A549 (cell line): Measurements from ENCODE around the gene ZIM2. TPM values are rescaled to one million over a fixed set of nuclear protein-coding genes. Genes with fewer than 3 reads are reported as not detected.

Experiments
- ATAC-seq, 2 experiments: fragments of 200-7000 bp in 1 of 2; fragments of >200 bp in 1 of 2; cut with Nextera tagmentation in 1 of 2; cut with Tn5 transposase in 1 of 2; 3 replicates each; pipeline versions ENCODE4 v1.8.0 to v1.9.1; 2018 to 2020; ENCODE audit warnings: mild to moderate bottlenecking in 1 of 2, moderate library complexity in 1 of 2
- CTCF ChIA-PET: fragments of 300-600 bp; sonication (Branson Sonifier 250); formaldehyde crosslinking; extraction: SDS; loops from one replicate; lab custom pipeline; 2021; ENCODE audit warnings: antibody characterized with exemption, inconsistent platforms; lab: Yijun Ruan, JAX
- POLR2A ChIA-PET: fragments of 350-600 bp; formaldehyde crosslinking; extraction: SDS; loops from one replicate; lab custom pipeline; 2021; ENCODE audit warnings: antibody characterized with exemption, inconsistent platforms; lab: Yijun Ruan, JAX
- DNase-seq, 2 experiments: peaks; one replicate each; pipeline versions ENCODE4 v3.0.0 to v3.0.0-alpha.2; 2011 to 2016; ENCODE audit warnings: low read depth in 1 of 2, low spot score in 1 of 2
- FAIRE-seq: peaks from 2 replicates; lab custom pipeline; 2011; peaks lifted over from hg19 to GRCh38; lab: Jason Lieb, UNC
- H3K27ac ChIP-seq, 2 experiments: fragments of >200 bp; sonication (Bioruptor Twin); formaldehyde crosslinking; 3 replicates each; pipeline ENCODE4 v1.5.1; 2016 to 2017
- H3K4me1 ChIP-seq: fragments of >200 bp; sonication (Bioruptor Twin); formaldehyde crosslinking; 3 replicates; pipeline ENCODE4 v1.6.1; 2016
- H3K4me2 ChIP-seq: fragments of >200 bp; sonication (Bioruptor Twin); formaldehyde crosslinking; 3 replicates; pipeline ENCODE4 v1.6.1; 2016
- H3K4me3 ChIP-seq: fragments of >200 bp; sonication (Bioruptor Twin); formaldehyde crosslinking; 3 replicates; pipeline ENCODE4 v1.5.1; 2016
- H3K9me3 ChIP-seq: fragments of >200 bp; sonication (Bioruptor Twin); formaldehyde crosslinking; 3 replicates; pipeline ENCODE4 v1.6.1; 2016
- CEBPB ChIP-seq, 2 experiments: fragments of >200 bp in 1 of 2; sonication (Bioruptor Twin) in 1 of 2; formaldehyde crosslinking in 1 of 2; IDR thresholded peaks; 2 replicates each; pipeline ENCODE4 v1.6.1; 2012 to 2016
- CHD2 ChIP-seq: fragments of 150-350 bp; IDR thresholded peaks from 2 replicates; pipeline ENCODE4 v1.6.1; 2014; ENCODE audit warnings: low read length; ENCODE audit not compliant: partially characterized antibody
- CTCF ChIP-seq: fragments of >200 bp; sonication (Bioruptor Twin); formaldehyde crosslinking; IDR thresholded peaks from 3 replicates; pipeline ENCODE4 v1.5.1; 2016
- EHMT2 ChIP-seq: fragments of 200-600 bp; sonication (generic); IDR thresholded peaks from 2 replicates; pipeline ENCODE4 v1.6.1; 2016; ENCODE audit warnings: antibody characterized with exemption, low read depth, mild to moderate bottlenecking, moderate library complexity
- EP300 ChIP-seq, 2 experiments: fragments of >200 bp; sonication (Bioruptor Twin); formaldehyde crosslinking; IDR thresholded peaks; 2 replicates in 1 of 2; 3 replicates in 1 of 2; pipeline ENCODE4 v1.6.1; 2016 to 2017
- ESRRA ChIP-seq: fragments of 150-350 bp; IDR thresholded peaks from 2 replicates; pipeline ENCODE4 v1.6.1; 2014; ENCODE audit warnings: mild to moderate bottlenecking, low read length, borderline replicate concordance
- FOSB ChIP-seq: fragments of 250-450 bp; sonication (Bioruptor Pico); IDR thresholded peaks from 2 replicates; pipeline ENCODE4 v1.5.0; 2020; ENCODE audit warnings: mild to moderate bottlenecking, moderate library complexity
- FOSL2 ChIP-seq, 2 experiments: fragments of 450-650 bp in 1 of 2; fragments of >200 bp in 1 of 2; sonication (Bioruptor Twin) in 1 of 2; formaldehyde crosslinking; IDR thresholded peaks; 2 replicates each; pipeline versions ENCODE4 v1.5.0 to v1.6.1; 2016 to 2020; ENCODE audit warnings: mild to moderate bottlenecking in 1 of 2, moderate library complexity in 1 of 2
- HDAC2 ChIP-seq: fragments of 200-600 bp; sonication (generic); IDR thresholded peaks from 2 replicates; pipeline ENCODE4 v1.6.1; 2016
- HOXB5 ChIP-seq: fragments of 250-450 bp; sonication (Bioruptor Pico); IDR thresholded peaks from 2 replicates; pipeline ENCODE4 v1.5.0; 2020; ENCODE audit warnings: mild to moderate bottlenecking, moderate library complexity
- JUN ChIP-seq, 2 experiments: fragments of >200 bp; sonication (Bioruptor Twin); formaldehyde crosslinking; IDR thresholded peaks; 2 replicates in 1 of 2; 3 replicates in 1 of 2; pipeline ENCODE4 v1.6.1; 2016 to 2017
- KDM1A ChIP-seq: fragments of 200-600 bp; sonication (generic); IDR thresholded peaks from 2 replicates; pipeline ENCODE4 v1.6.1; 2016; ENCODE audit warnings: low read depth, mild to moderate bottlenecking
- MAFK ChIP-seq: fragments of 450-650 bp; IDR thresholded peaks from 2 replicates; pipeline ENCODE4 v1.6.1; 2014; ENCODE audit not compliant: partially characterized antibody
- MAZ ChIP-seq: fragments of 150-350 bp; IDR thresholded peaks from 2 replicates; pipeline ENCODE4 v1.6.1; 2014; ENCODE audit warnings: antibody characterized with exemption, low read depth, low read length, borderline replicate concordance
- POLR2AphosphoS2 ChIP-seq: conservative IDR thresholded peaks from 2 replicates; pipeline ENCODE4 v1.6.1; 2012; ENCODE audit warnings: low read length, improper control_type of control experiment, inconsistent platforms
- RARB ChIP-seq: fragments of 250-450 bp; sonication (Bioruptor Pico); IDR thresholded peaks from 2 replicates; pipeline ENCODE4 v1.8.0; 2021; ENCODE audit warnings: mild to moderate bottlenecking, moderate library complexity
- RCOR1 ChIP-seq: fragments of 150-350 bp; IDR thresholded peaks from 2 replicates; pipeline ENCODE4 v1.6.1; 2014; ENCODE audit warnings: antibody characterized with exemption, low read length, low read depth
- SREBF2 ChIP-seq: fragments of 450-650 bp; IDR thresholded peaks from 2 replicates; pipeline ENCODE4 v1.6.1; 2014; ENCODE audit warnings: mild to moderate bottlenecking, moderate library complexity
- TP53 ChIP-seq: fragments of 250-450 bp; sonication (Bioruptor Pico); IDR thresholded peaks from 2 replicates; pipeline ENCODE4 v1.5.0; 2021; ENCODE audit warnings: mild to moderate bottlenecking, moderate library complexity
- ZC3H11A ChIP-seq: fragments of 450-650 bp; IDR thresholded peaks from 2 replicates; pipeline ENCODE4 v1.6.1; 2014; ENCODE audit warnings: antibody characterized with exemption, mild to moderate bottlenecking
- ZFP36 ChIP-seq: fragments of 450-650 bp; IDR thresholded peaks from 2 replicates; pipeline ENCODE4 v1.6.1; 2014; ENCODE audit warnings: borderline replicate concordance; ENCODE audit not compliant: partially characterized antibody
- ZNF302 ChIP-seq: fragments of 250-450 bp; sonication (Bioruptor Pico); IDR thresholded peaks from 2 replicates; pipeline ENCODE4 v1.9.0; 2021; ENCODE audit warnings: inconsistent platforms, mild to moderate bottlenecking, moderate library complexity
- ZSCAN20 ChIP-seq: fragments of 250-450 bp; sonication (Bioruptor Pico); IDR thresholded peaks from 2 replicates; pipeline ENCODE4 v1.8.0; 2022; ENCODE audit warnings: mild to moderate bottlenecking, moderate library complexity
- WGBS: methylation state at CpG from one replicate; pipeline ENCODE4 v1.1.6; 2017; ENCODE audit errors: missing lambda C conversion rate; 5-methylcytosine and 5-hydroxymethylcytosine counted together
- polyA plus RNA-seq, 4 experiments: library from polyadenylated mRNA; depleted of rRNA in 3 of 4; stranded (reverse); fragments of >200 nt; fragmentation: RNase III in 1 of 4; extraction: RNeasy Plus Mini Kit Qiagen cat#74134 plus additional on column Dnase treatment in 1 of 4; gene quantifications; 2 replicates in 3 of 4; 3 replicates in 1 of 4; pipeline ENCODE4 v1.2.3, GENCODE V29; 2011 to 2017
- TF ChIP-seq, protein P1 (sequence below): fragments of 250-450 bp; sonication (Bioruptor Pico); IDR thresholded peaks from 2 replicates; pipeline ENCODE4 v1.5.0; 2021; ENCODE audit warnings: mild to moderate bottlenecking, moderate library complexity, borderline replicate concordance
- TF ChIP-seq, protein P2 (sequence below): fragments of >200 bp; sonication (Bioruptor Twin); formaldehyde crosslinking; IDR thresholded peaks from 3 replicates; pipeline ENCODE4 v1.6.1; 2016

Gene ZIM2
- polyA plus RNA-seq, 2 of the 4 experiments (the other 2 are of a cell fraction), result not detected

- POLR2A ChIA-PET, result no interaction called here
- no peak for TF ChIP-seq MAFK
- no peak for TF ChIP-seq JUN (IDR thresholded peaks at IDR 0.05)
- TF ChIP-seq HOXB5, result no peak
- no peak for TF ChIP-seq EP300 (IDR thresholded peaks at IDR 0.05)
- TF ChIP-seq FOSL2 (IDR thresholded peaks at IDR 0.05), result no peak
- TF ChIP-seq FOSL2 (CRISPR knock-in tag; IDR thresholded peaks at IDR 0.05), result no peak
- TF ChIP-seq, all 56 proteins: peak for 0
- ATAC-seq (no peak), FAIRE-seq (no peak), DNase-seq (no peak)
- Histone ChIP-seq H3K4me3 (no peak overlapping the region), H3K9me3 (peaks cover 53% of the 10 kb centered on the region), H3K27ac (no peak overlapping the region), H3K4me1 (no peaks in the 10 kb centered on the region), H3K4me2 (no peak overlapping the region)
- CTCF ChIA-PET, result no interaction called here
- 7% methylated on average over 5 of the region's 5 CpGs for WGBS
Measured at GRCh38 chr19:56832352-56832928, 8.1 kb downstream of the ZIM2 start.

DNA sequence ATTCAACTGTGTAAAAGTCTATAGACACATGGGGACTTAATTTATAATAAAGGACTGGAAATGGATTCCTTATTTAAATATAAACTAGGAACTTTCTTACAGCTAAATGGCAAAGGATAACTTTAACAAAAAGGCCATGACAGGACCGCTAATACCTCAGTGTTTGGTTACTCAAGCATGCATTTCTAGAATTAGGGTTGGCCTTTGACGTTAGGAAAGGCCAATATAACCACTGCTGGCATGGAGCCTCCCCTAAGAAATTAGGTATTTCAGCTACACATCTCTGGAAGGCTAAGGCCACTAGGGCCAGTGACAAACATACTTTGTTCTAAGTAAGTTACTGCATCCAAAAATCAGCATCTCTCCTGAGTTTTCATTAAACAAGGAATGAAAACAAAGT, 9.3 kb downstream of the ZIM2 start:
- CTCF ChIA-PET, result interaction anchor here (0.6 kb wide), 2 partner anchors 795 to 1690 kb away, joined by 3 read pairs; no protein-coding TSS in a partner anchor
- TF ChIP-seq CTCF (no peak), CEBPB (IDR thresholded peaks at IDR 0.05) (no peak), ZFP36 (no peak), MAFK (no peak), HDAC2 (no peak), EHMT2 (no peak), HOXB5 (no peak), KDM1A (no peak)
- TF ChIP-seq, protein P1, sequence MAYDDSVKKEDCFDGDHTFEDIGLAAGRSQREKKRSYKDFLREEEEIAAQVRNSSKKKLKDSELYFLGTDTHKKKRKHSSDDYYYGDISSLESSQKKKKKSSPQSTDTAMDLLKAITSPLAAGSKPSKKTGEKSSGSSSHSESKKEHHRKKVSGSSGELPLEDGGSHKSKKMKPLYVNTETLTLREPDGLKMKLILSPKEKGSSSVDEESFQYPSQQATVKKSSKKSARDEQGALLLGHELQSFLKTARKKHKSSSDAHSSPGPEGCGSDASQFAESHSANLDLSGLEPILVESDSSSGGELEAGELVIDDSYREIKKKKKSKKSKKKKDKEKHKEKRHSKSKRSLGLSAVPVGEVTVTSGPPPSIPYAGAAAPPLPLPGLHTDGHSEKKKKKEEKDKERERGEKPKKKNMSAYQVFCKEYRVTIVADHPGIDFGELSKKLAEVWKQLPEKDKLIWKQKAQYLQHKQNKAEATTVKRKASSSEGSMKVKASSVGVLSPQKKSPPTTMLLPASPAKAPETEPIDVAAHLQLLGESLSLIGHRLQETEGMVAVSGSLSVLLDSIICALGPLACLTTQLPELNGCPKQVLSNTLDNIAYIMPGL (CRISPR knock-in tag), result no peak
- TF ChIP-seq, protein P2, sequence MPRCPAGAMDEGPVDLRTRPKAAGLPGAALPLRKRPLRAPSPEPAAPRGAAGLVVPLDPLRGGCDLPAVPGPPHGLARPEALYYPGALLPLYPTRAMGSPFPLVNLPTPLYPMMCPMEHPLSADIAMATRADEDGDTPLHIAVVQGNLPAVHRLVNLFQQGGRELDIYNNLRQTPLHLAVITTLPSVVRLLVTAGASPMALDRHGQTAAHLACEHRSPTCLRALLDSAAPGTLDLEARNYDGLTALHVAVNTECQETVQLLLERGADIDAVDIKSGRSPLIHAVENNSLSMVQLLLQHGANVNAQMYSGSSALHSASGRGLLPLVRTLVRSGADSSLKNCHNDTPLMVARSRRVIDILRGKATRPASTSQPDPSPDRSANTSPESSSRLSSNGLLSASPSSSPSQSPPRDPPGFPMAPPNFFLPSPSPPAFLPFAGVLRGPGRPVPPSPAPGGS, result no peak
- no peak for ATAC-seq

GRCh38 chr19:56829596-56829995, 10.9 kb downstream of the ZIM2 start:
- Histone ChIP-seq H3K27ac (no peak overlapping the region), H3K4me2 (no peak overlapping the region), H3K4me3 (no peak overlapping the region), H3K4me1 (no peaks in the 10 kb centered on the region), H3K9me3 (peaks cover 47% of the 10 kb centered on the region)
- 0% methylated on average over 4 of the region's 6 CpGs for WGBS
- DNase-seq (no peak), FAIRE-seq (no peak), ATAC-seq (no peak)
- TF ChIP-seq FOSB (CRISPR knock-in tag), result no peak
- TF ChIP-seq TP53 (CRISPR knock-in tag), result no peak
- no peak for TF ChIP-seq POLR2AphosphoS2
- no peak for TF ChIP-seq KDM1A
- TF ChIP-seq ZNF302, result no peak
- TF ChIP-seq ZC3H11A, result no peak
- TF ChIP-seq RCOR1, result no peak
- no peak for TF ChIP-seq RARB
- no peak for TF ChIP-seq ESRRA
- TF ChIP-seq MAFK, result no peak
- no peak for TF ChIP-seq SREBF2
- TF ChIP-seq CHD2, result no peak
- TF ChIP-seq ZSCAN20 (CRISPR knock-in tag), result no peak
- TF ChIP-seq MAZ, result no peak
- CTCF ChIA-PET, result no interaction called here
- POLR2A ChIA-PET, result no interaction called here

More for the DNA sequence above, 9.3 kb downstream of the ZIM2 start:
- H3K4me1 ChIP-seq, result no peaks in the 10 kb centered on the region
- no peak overlapping the region for H3K27ac ChIP-seq
- FAIRE-seq, result no peak
- H3K4me2 ChIP-seq, result no peak overlapping the region
- no peak overlapping the region for H3K4me3 ChIP-seq
- POLR2A ChIA-PET, result no interaction called here
- DNase-seq, result no peak
- H3K9me3 ChIP-seq, result peaks cover 45% of the 10 kb centered on the region; the same call in 2 of the 3 replicates
- 1% methylated on average over 2 of the region's 2 CpGs for WGBS
